ENCODE data around the gene STAU1.

STAU1 gene
- 60.7 to 94.8 reads per million in 2 donors for total RNA-seq

GRCh38 chr20:49187851-49188641 lies at the start of gene STAU1:
Gene STAU1, minus strand, starts transcription at chr20:49188334. Its CDS starts 22,133 bp downstream, at chr20:49166201.
- peak; percentile 88 to 98 (median 91) for DNase-seq

GRCh38 chr20:49237531-49237930 lies 49.4 kb upstream of the STAU1 start:
- DNase-seq = no peak

GRCh38 chr20:49236301-49236700 lies 48.2 kb upstream of the STAU1 start:
- no peak for DNase-seq

GRCh38 chr20:49234831-49235230 lies 46.7 kb upstream of the STAU1 start:
- DNase-seq = no peak

- DNase-seq = no peak
Observed at GRCh38 chr20:49233226-49233625, 45.1 kb upstream of the STAU1 start.

- no peak for DNase-seq
Observed at GRCh38 chr20:49231471-49231870, 43.3 kb upstream of the STAU1 start.

- DNase-seq = no peak
Observed at GRCh38 chr20:49230561-49231133, 42.5 kb upstream of the STAU1 start.

GRCh38 chr20:49230021-49230420 lies 41.9 kb upstream of the STAU1 start:
- no peak for DNase-seq

GRCh38 chr20:49229381-49229780 lies 41.2 kb upstream of the STAU1 start:
- DNase-seq = no peak

GRCh38 chr20:49228676-49229075 lies 40.5 kb upstream of the STAU1 start:
- no peak for DNase-seq

GRCh38 chr20:49225896-49226295 lies 37.8 kb upstream of the STAU1 start:
- no peak for DNase-seq

- DNase-seq = no peak
Observed at GRCh38 chr20:49219924-49220831, 32.0 kb upstream of the STAU1 start.

- peak; percentile 87 to 99 (median 95) for DNase-seq
Observed at GRCh38 chr20:49219091-49219923, 31.2 kb upstream of the STAU1 start, which contains the start of gene DDX27. Gene DDX27, plus strand, starts transcription at chr20:49219416. Its CDS starts 33 bp downstream, at chr20:49219449.

GRCh38 chr20:49218739-49219090 lies 30.6 kb upstream of the STAU1 start:
- peak in 1 of 5 experiments; percentile 13 for DNase-seq

GRCh38 chr20:49216991-49217578 lies 29.0 kb upstream of the STAU1 start:
- peak; percentile 73 to 95 (median 88) for DNase-seq

GRCh38 chr20:49215232-49215631 lies 27.1 kb upstream of the STAU1 start:
- no peak for DNase-seq

- DNase-seq = no peak
Observed at GRCh38 chr20:49214571-49214970, 26.4 kb upstream of the STAU1 start.

GRCh38 chr20:49210757-49211110 lies 22.6 kb upstream of the STAU1 start:
- no peak for DNase-seq

GRCh38 chr20:49210101-49210756 lies 22.1 kb upstream of the STAU1 start:
- DNase-seq = no peak

- no peak for DNase-seq
Observed at GRCh38 chr20:49207076-49207475, 18.9 kb upstream of the STAU1 start.

GRCh38 chr20:49203746-49204145 lies 15.6 kb upstream of the STAU1 start:
- DNase-seq = no peak
